H9 (cell line): ENCODE data around the gene LTB4R. TPM values are rescaled to one million over a fixed set of nuclear protein-coding genes. Genes with fewer than 3 reads are reported as not detected.

ENCODE experiments used
- DNase-seq: peaks from one replicate; pipeline ENCODE4 v3.0.0-alpha.2; 2017
- H2AFZ ChIP-seq: one replicate; pipeline ENCODE4 v1.6.1; 2013; ENCODE audit warnings: mild to moderate bottlenecking, low read length, control low read depth, moderate library complexity
- H2AK5ac ChIP-seq: 2 replicates; pipeline ENCODE4 v1.6.1; 2013; ENCODE audit warnings: low read length, control low read depth, mixed read lengths; ENCODE audit not compliant: insufficient read length
- H2BK120ac ChIP-seq: one replicate; pipeline ENCODE4 v1.6.1; 2013; ENCODE audit warnings: low read depth, mild to moderate bottlenecking, low read length, control low read depth, inconsistent platforms; ENCODE audit not compliant: poor library complexity, severe bottlenecking
- H2BK12ac ChIP-seq: 2 replicates; pipeline ENCODE4 v1.6.1; 2013; ENCODE audit warnings: low read length, control low read depth, mixed read lengths, low read depth; ENCODE audit not compliant: insufficient read length
- H2BK15ac ChIP-seq: 2 replicates; pipeline ENCODE4 v1.6.1; 2013; ENCODE audit warnings: low read depth, low read length, control low read depth
- H2BK20ac ChIP-seq: one replicate; pipeline ENCODE4 v1.6.1; 2013; ENCODE audit warnings: low read depth, mild to moderate bottlenecking, low read length, control low read depth, inconsistent platforms; ENCODE audit not compliant: poor library complexity, severe bottlenecking
- H2BK5ac ChIP-seq: 2 replicates; pipeline ENCODE4 v1.6.1; 2013; ENCODE audit warnings: low read length, control low read depth, mixed read lengths; ENCODE audit not compliant: insufficient read length
- H3K14ac ChIP-seq: 2 replicates; pipeline ENCODE4 v1.6.1; 2013; ENCODE audit warnings: low read length, control low read depth; ENCODE audit not compliant: insufficient read depth
- H3K18ac ChIP-seq: 2 replicates; pipeline ENCODE4 v1.6.1; 2013; ENCODE audit warnings: low read depth, mild to moderate bottlenecking, mixed read lengths, low read length, control low read depth; ENCODE audit not compliant: insufficient read length
- H3K23ac ChIP-seq: 2 replicates; pipeline ENCODE4 v1.6.1; 2013; ENCODE audit warnings: low read length, control low read depth, mixed read lengths, low read depth; ENCODE audit not compliant: insufficient read length
- H3K23me2 ChIP-seq: 2 replicates; pipeline ENCODE4 v1.6.1; 2013; ENCODE audit warnings: low read depth, mild to moderate bottlenecking, mixed read lengths, low read length, control low read depth; ENCODE audit not compliant: insufficient read length, poor library complexity, severe bottlenecking
- H3K27ac ChIP-seq: 2 replicates; pipeline ENCODE4 v1.5.1; 2013; ENCODE audit warnings: low read length, control low read depth, mixed read lengths, low read depth; ENCODE audit not compliant: insufficient read length
- H3K27me3 ChIP-seq: 2 replicates; pipeline ENCODE4 v1.6.1; 2013; ENCODE audit warnings: low read length, control low read depth, inconsistent platforms; ENCODE audit not compliant: insufficient read depth
- H3K4ac ChIP-seq: 2 replicates; pipeline ENCODE4 v1.6.1; 2013; ENCODE audit warnings: low read depth, mild to moderate bottlenecking, control low read depth, inconsistent platforms, low read length, moderate library complexity
- H3K4me1 ChIP-seq: 2 replicates; pipeline ENCODE4 v1.6.1; 2013; ENCODE audit warnings: low read length, control low read depth, inconsistent platforms; ENCODE audit not compliant: insufficient read depth
- H3K4me2 ChIP-seq: 2 replicates; pipeline ENCODE4 v1.6.1; 2013; ENCODE audit warnings: low read length, control low read depth, mixed read lengths; ENCODE audit not compliant: insufficient read length, insufficient read depth
- H3K56ac ChIP-seq: 2 replicates; pipeline ENCODE4 v1.6.1; 2013; ENCODE audit warnings: low read depth, mild to moderate bottlenecking, mixed read lengths, low read length, control low read depth; ENCODE audit not compliant: insufficient read length
- H3K79me1 ChIP-seq: 2 replicates; pipeline ENCODE4 v1.6.1; 2013; ENCODE audit warnings: low read depth, mild to moderate bottlenecking, moderate library complexity, low read length, control low read depth, inconsistent platforms; ENCODE audit not compliant: insufficient read depth, poor library complexity, severe bottlenecking
- H3K79me2 ChIP-seq: 2 replicates; pipeline ENCODE4 v1.6.1; 2013; ENCODE audit warnings: low read length, control low read depth, inconsistent platforms; ENCODE audit not compliant: insufficient read depth
- H3K9ac ChIP-seq: 2 replicates; pipeline ENCODE4 v1.6.1; 2013; ENCODE audit warnings: low read length, control low read depth, mixed read lengths; ENCODE audit not compliant: insufficient read length; ENCODE audit errors: extremely low read depth
- H3K9me3 ChIP-seq: one replicate; pipeline ENCODE4 v1.6.1; 2013; ENCODE audit warnings: low read depth, low read length, inconsistent platforms; ENCODE audit not compliant: control insufficient read depth
- H3T11ph ChIP-seq: one replicate; pipeline ENCODE4 v1.6.1; 2013; ENCODE audit warnings: mild to moderate bottlenecking, low read length, control low read depth, inconsistent platforms
- H4K20me1 ChIP-seq: one replicate; pipeline ENCODE4 v1.6.1; 2013; ENCODE audit not compliant: control insufficient read depth, insufficient read length, insufficient read depth
- H4K5ac ChIP-seq: 2 replicates; pipeline ENCODE4 v1.6.1; 2013; ENCODE audit warnings: low read depth, mild to moderate bottlenecking, mixed read lengths, low read length, control low read depth; ENCODE audit not compliant: insufficient read length
- H4K8ac ChIP-seq: replicated peaks from 2 replicates; pipeline ENCODE4 v1.6.1; 2013; ENCODE audit warnings: low read length, control low read depth, mixed read lengths, low read depth; ENCODE audit not compliant: insufficient read length
- H4K91ac ChIP-seq: 2 replicates; pipeline ENCODE4 v1.6.1; 2013; ENCODE audit warnings: low read depth, mild to moderate bottlenecking, moderate library complexity, mixed read lengths, low read length, control low read depth; ENCODE audit not compliant: insufficient read length
- H3K27ac Mint-ChIP-seq, 3 experiments: 2 replicates in 2 of 3; 3 replicates in 1 of 3; pipeline ENCODE4 v1.8.0; 2020 to 2021; ENCODE audit warnings: mixed read lengths in 3 of 3, mild to moderate bottlenecking in 1 of 3, moderate library complexity in 1 of 3
- H3K27me3 Mint-ChIP-seq: 2 replicates; pipeline ENCODE4 v1.8.0; 2021; ENCODE audit warnings: low read depth, mild to moderate bottlenecking, moderate library complexity, mixed read lengths
- H3K36me3 Mint-ChIP-seq, 3 experiments: 2 replicates in 2 of 3; 3 replicates in 1 of 3; pipeline ENCODE4 v1.8.0; 2020 to 2021; ENCODE audit warnings: low read depth in 3 of 3, mixed read lengths in 3 of 3; ENCODE audit not compliant: insufficient read depth in 1 of 3
- H3K4me1 Mint-ChIP-seq, 2 experiments: 2 replicates each; pipeline ENCODE4 v1.8.0; 2020; ENCODE audit warnings: mixed read lengths in 2 of 2
- H3K4me3 Mint-ChIP-seq, 2 experiments: 2 replicates in 1 of 2; 3 replicates in 1 of 2; pipeline ENCODE4 v1.8.0; 2020 to 2021; ENCODE audit warnings: mild to moderate bottlenecking in 2 of 2, mixed read lengths in 2 of 2, moderate library complexity in 1 of 2
- H3K9me3 Mint-ChIP-seq, 2 experiments: 2 replicates in 1 of 2; 3 replicates in 1 of 2; pipeline ENCODE4 v1.8.0; 2020; ENCODE audit warnings: mild to moderate bottlenecking in 2 of 2, mixed read lengths in 2 of 2, moderate library complexity in 1 of 2
- CTCF ChIP-seq: fragments of 200-600 bp; sonication (generic); conservative IDR thresholded peaks from 3 replicates; pipeline ENCODE4 v1.8.0; 2021; ENCODE audit warnings: antibody characterized with exemption, mild to moderate bottlenecking
- WGBS: extraction: QIAGEN DNeasy Blood & Tissue Kit; methylation state at CpG from one replicate; pipeline ENCODE4 v1.1.7; 2013; ENCODE audit warnings: missing lambda C conversion rate, low lambda C conversion rate, mixed read lengths; ENCODE audit not compliant: insufficient read length; ENCODE audit errors: extremely low coverage; 5-methylcytosine and 5-hydroxymethylcytosine counted together
- total RNA-seq: library from RNA; stranded (reverse); gene quantifications from 2 replicates; pipeline ENCODE4 v1.2.1, GENCODE V29; 2021

Gene LTB4R
- total RNA-seq, 1 experiment from 2014 or later: 8.9 TPM

GRCh38 chr14:24299255-24300191, 11.8 kb upstream of the LTB4R start, which contains the start of the genes DHRS1 and NOP9:
Gene DHRS1 (minus strand): TSS chr14:24299780. CDS start chr14:24299106, 674 bp downstream.
Gene NOP9 (plus strand): TSS chr14:24299850. CDS start chr14:24299955, 105 bp downstream.
- H3K23me2 ChIP-seq: peaks cover 11% of the 10 kb centered on the region
- peak; percentile 90 for DNase-seq
- no peaks in the 10 kb centered on the region; the same call in 1 of the 2 replicates for H3K27me3 Mint-ChIP-seq
- H3K4me1 ChIP-seq: peaks cover 4% of the 10 kb centered on the region; the same call in 1 of the 2 replicates
- no peaks in the 10 kb centered on the region; a peak in 1 of 5 replicates for H3K9me3 Mint-ChIP-seq
- H3K27ac ChIP-seq: no peak within 1 kb of the TSS
- H3K79me1 ChIP-seq: peaks cover 3% of the 10 kb centered on the region
- no peaks in the 10 kb centered on the region for H3K27me3 ChIP-seq
- H3K27ac Mint-ChIP-seq: peak within 1 kb of the TSS; percentile 74 to 97 (median 94); a peak in 5 of 7 replicates
- peaks cover 21 to 22% of the 10 kb centered on the region in 2 experiments for H3K4me1 Mint-ChIP-seq
- no CpG with 5 or more reads among the region's 75 CpGs for WGBS
- H3K18ac ChIP-seq: peak within 1 kb of the TSS; percentile 68
- peak within 1 kb of the TSS; percentile 100 for H3K4me2 ChIP-seq
- peaks cover 4% of the 10 kb centered on the region; the same call in 1 of the 2 replicates for H3K79me2 ChIP-seq
- H2BK20ac ChIP-seq: no peak within 1 kb of the TSS
- H2AK5ac ChIP-seq: no peak within 1 kb of the TSS
- no peak within 1 kb of the TSS for H3K23ac ChIP-seq
- H3K4me3 Mint-ChIP-seq: peak within 1 kb of the TSS; percentile 91 to 93
- H3K9me3 ChIP-seq: no peaks in the 10 kb centered on the region
- no peak for TF ChIP-seq CTCF
- no peak within 1 kb of the TSS for H2BK12ac ChIP-seq
- no peak within 1 kb of the TSS for H3K4ac ChIP-seq
- H3K56ac ChIP-seq: no peak within 1 kb of the TSS
- no peak within 1 kb of the TSS for H2BK15ac ChIP-seq
- no peak within 1 kb of the TSS for H2AFZ ChIP-seq
- peak within 1 kb of the TSS; percentile 84 for H3K9ac ChIP-seq
- H4K8ac ChIP-seq: no peak within 1 kb of the TSS
- no peak within 1 kb of the TSS for H4K5ac ChIP-seq
- peaks cover 22 to 52% (median 49%) of the 10 kb centered on the region in 3 experiments for H3K36me3 Mint-ChIP-seq
- H3T11ph ChIP-seq: no peak within 1 kb of the TSS
- peak within 1 kb of the TSS; percentile 82 for H3K14ac ChIP-seq
- no peak within 1 kb of the TSS for H2BK5ac ChIP-seq
- H4K20me1 ChIP-seq: no peaks in the 10 kb centered on the region
- H2BK120ac ChIP-seq: no peak within 1 kb of the TSS
- no peak within 1 kb of the TSS for H4K91ac ChIP-seq
